ENCODE results near the gene ATOH1. TPM values are rescaled to one million over a fixed set of nuclear protein-coding genes. Genes with fewer than 3 reads are reported as not detected.

ATOH1 gene
- total and polyA plus RNA-seq, 8 donors = not detected

DNA sequence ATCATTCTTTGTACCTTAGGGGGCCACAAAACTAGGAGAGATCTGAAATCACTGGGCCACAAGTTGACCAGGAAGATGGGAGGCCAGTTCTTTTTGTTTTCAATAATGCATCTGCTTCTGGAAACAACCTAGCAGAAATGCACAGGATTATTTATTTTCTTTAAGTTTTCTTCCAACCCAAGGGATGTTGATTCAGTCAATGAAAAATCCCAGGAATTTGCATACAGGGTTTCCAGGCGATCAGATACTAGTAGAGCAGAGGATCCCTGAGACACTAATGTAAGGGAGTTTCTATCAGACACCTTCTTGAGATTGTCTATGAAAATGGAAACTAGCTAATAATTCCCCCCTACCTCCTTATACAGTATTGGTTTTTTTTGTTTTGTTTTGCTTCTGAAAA lies 7.4 kb downstream of the ATOH1 start:
- Histone ChIP-seq H3K27me3 (peaks cover under 1 to 25% (median 13%) of the 10 kb centered on the region in 4 donors), H3K36me3 (no peaks in the 10 kb centered on the region), H3K4me3 (no peak overlapping the region), H3K9me3 (no peaks in the 10 kb centered on the region), H3K4me1 (peaks cover 0 to 3% (median 0%) of the 10 kb centered on the region in 3 donors), H3K27ac (no peak overlapping the region)
- intact Hi-C loops (cut with DNase I) = no loop called here
- DNase-seq = no peak
- TF ChIP-seq, protein P1, sequence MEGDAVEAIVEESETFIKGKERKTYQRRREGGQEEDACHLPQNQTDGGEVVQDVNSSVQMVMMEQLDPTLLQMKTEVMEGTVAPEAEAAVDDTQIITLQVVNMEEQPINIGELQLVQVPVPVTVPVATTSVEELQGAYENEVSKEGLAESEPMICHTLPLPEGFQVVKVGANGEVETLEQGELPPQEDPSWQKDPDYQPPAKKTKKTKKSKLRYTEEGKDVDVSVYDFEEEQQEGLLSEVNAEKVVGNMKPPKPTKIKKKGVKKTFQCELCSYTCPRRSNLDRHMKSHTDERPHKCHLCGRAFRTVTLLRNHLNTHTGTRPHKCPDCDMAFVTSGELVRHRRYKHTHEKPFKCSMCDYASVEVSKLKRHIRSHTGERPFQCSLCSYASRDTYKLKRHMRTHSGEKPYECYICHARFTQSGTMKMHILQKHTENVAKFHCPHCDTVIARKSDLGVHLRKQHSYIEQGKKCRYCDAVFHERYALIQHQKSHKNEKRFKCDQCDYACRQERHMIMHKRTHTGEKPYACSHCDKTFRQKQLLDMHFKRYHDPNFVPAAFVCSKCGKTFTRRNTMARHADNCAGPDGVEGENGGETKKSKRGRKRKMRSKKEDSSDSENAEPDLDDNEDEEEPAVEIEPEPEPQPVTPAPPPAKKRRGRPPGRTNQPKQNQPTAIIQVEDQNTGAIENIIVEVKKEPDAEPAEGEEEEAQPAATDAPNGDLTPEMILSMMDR (IDR thresholded peaks at IDR 0.05) = no peak
- 91 to 93% methylated on average over 1 of the region's 1 CpG for WGBS, 2 donors
- no peak for FAIRE-seq
- no peak for ATAC-seq

DNA sequence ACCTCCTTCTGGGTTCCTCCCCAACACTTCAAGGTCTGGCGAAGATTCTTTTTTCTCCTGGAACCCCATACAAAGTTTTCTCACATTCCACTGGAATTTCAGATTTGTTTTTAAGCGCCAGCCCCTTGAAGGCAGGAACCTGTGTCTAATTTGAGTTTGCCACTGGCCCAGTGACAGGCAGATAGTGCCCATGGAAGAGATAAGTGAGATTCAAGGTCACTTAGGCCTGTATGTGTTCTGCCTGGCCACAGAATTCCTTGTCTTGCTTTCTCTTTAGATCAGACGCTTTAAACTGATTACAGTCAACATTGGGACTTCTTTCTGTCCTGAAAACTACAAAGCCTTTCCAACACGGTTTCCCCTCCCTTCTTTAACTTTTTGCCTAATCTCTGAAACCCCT lies 11.2 kb downstream of the ATOH1 start:
- 78 to 82% methylated on average over 4 of the region's 4 CpGs for WGBS, 2 donors

DNA sequence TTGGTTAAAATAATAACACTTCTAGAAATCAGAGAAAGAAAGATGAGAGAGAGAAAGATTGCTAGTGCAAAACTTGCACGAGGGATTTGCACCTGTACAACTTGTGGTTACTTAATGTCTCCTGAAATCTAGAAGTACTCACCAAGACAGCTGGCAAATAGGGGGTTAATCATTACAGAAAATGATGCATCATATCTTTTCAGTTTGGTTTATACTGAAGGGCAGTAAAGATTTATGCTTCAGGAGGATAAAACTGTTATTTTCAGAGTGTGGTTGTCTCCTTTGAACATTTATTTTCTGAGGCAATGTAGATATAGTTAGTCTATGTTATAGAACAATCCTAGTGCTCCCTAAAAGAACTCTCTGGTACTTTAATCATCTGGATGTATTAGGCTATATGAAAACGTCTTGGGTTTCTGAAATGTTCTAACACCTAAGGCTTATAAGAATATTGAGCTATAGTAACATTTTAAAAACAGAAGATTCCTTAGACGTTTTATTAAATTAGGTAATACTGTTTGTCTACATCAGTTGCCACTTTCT lies 13.3 kb downstream of the ATOH1 start:
- FAIRE-seq (no peak), ATAC-seq (peak in 1 of 4 donors; percentile 18), DNase-seq (no peak)
- Histone ChIP-seq H3K36me3 (no peaks in the 10 kb centered on the region), H3K27me3 (no peaks in the 10 kb centered on the region), H3K4me1 (peaks cover 0 to 10% (median 8%) of the 10 kb centered on the region in 3 donors), H3K9me3 (no peaks in the 10 kb centered on the region), H3K27ac (no peak overlapping the region), H3K4me3 (no peak overlapping the region)
- intact Hi-C loops (cut with DNase I) = no loop called here
- 33 to 40% methylated on average over 3 of the region's 3 CpGs for WGBS, 2 donors
- TF ChIP-seq, protein P1 (IDR thresholded peaks at IDR 0.05) = no peak

More for the DNA sequence above, 11.2 kb downstream of the ATOH1 start:
- no peaks in the 10 kb centered on the region for H3K36me3 ChIP-seq
- no peaks in the 10 kb centered on the region for H3K9me3 ChIP-seq
- intact Hi-C loops (cut with DNase I) = no loop called here
- no peak for ATAC-seq
- no peak overlapping the region for H3K27ac ChIP-seq
- no peak for DNase-seq
- TF ChIP-seq, protein P1 (IDR thresholded peaks at IDR 0.05) = no peak
- peaks cover 0 to 10% (median 8%) of the 10 kb centered on the region in 3 donors for H3K4me1 ChIP-seq
- FAIRE-seq = no peak
- no peak overlapping the region for H3K4me3 ChIP-seq
- H3K27me3 ChIP-seq = peaks cover 0 to 4% (median 1%) of the 10 kb centered on the region in 4 donors

DNA sequence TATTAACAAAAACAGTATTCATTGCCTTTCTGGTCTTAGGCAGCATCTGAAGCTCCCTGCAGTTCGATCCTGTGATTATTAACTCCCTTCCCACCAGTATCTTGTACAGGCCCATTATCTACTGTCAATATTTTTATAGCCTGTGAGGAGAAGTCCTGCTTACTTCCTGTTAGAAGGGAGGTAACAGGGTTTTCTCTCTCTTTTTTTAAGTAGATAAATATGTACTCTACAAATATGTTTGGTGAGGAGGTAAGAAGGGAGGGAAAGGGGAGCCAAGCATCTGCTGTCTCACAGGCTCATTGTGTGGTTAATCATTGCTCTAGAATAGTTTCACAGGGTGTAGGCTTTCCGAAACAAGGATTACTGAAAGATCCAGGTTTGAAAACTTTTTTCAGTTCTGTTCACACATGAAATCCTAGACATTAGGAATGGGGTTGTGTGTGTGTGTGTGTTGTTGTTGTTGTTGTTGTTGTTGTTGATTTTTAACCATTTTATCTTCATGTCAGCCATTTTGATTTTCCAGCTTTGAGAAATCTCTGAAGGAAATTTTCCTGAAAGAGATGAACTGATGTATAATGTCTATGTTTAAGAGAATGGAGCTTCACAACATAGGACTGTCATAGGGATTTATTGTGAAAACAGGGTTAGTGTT lies 14.2 kb downstream of the ATOH1 start:
- intact Hi-C loops (cut with DNase I) = no loop called here
- no peak overlapping the region for H3K4me3 ChIP-seq
- no peaks in the 10 kb centered on the region for H3K27me3 ChIP-seq
- ATAC-seq = peak; percentile 81 to 97 (median 94)
- no peak overlapping the region for H3K27ac ChIP-seq
- peaks cover 0 to 10% (median 8%) of the 10 kb centered on the region in 3 donors for H3K4me1 ChIP-seq
- H3K36me3 ChIP-seq = no peaks in the 10 kb centered on the region
- no peak for DNase-seq
- 15 to 19% methylated on average over 2 of the region's 2 CpGs for WGBS, 2 donors
- TF ChIP-seq, protein P1 (IDR thresholded peaks at IDR 0.05) = no peak
- FAIRE-seq = peak; percentile 41
- H3K9me3 ChIP-seq = no peaks in the 10 kb centered on the region

DNA sequence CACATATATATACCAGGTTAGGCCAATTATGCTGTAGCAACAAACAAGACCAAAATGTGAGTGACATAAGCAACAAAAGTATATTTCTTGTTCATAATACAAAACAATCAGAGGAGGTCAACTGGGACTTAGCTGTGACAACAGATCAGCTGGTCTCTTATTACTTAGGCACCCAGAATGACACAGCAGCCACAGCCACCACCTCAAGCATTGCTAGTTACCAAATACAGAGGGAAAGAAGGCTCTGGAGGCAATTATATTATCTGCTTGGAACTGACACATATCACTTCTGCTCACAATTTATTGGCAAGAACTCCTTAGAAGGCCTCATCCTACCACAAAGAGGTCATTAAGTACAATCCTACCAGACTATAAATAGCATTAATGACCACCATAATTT lies 15.2 kb downstream of the ATOH1 start:
- Histone ChIP-seq H3K36me3 (no peaks in the 10 kb centered on the region), H3K4me3 (no peak overlapping the region), H3K27ac (no peak overlapping the region), H3K4me1 (peaks cover 0 to 10% (median 8%) of the 10 kb centered on the region in 3 donors), H3K27me3 (no peaks in the 10 kb centered on the region), H3K9me3 (no peaks in the 10 kb centered on the region)
- intact Hi-C loops (cut with DNase I) = no loop called here
- FAIRE-seq (no peak), ATAC-seq (no peak), DNase-seq (no peak)
- TF ChIP-seq, protein P1 (IDR thresholded peaks at IDR 0.05) = no peak

Data from pancreas (tissue), 10 donors.